Measurements from ENCODE around the gene ZNRF1. TPM values are rescaled to one million over a fixed set of nuclear protein-coding genes. Genes with fewer than 3 reads are reported as not detected.

ZNRF1 gene
- total RNA-seq, 6 experiments from 2014 or later, result 10.2 to 18.8 (median 11.1) TPM

DNA sequence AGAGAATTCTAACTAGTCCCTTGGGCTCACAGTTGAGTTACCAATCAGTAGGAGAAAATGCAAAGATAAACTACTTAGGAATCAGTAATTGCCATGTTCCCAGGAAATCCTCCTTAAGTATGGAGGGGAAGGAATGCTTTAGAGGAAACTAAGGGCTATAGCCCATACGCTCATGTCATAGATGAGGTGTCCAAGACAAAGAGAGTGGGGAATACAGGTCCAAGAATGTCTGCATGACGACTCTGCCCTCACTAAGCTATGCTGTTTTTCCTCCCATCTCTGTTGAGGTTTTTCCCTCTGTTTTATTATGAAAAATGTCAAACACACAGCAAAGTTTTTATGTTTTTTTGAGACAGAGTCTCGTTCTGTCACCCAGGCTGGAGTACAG lies 101.8 kb downstream of the ZNRF1 start:
- no peak for TF ChIP-seq POLR2A (IDR thresholded peaks at IDR 0.05)
- TF ChIP-seq, protein P1, sequence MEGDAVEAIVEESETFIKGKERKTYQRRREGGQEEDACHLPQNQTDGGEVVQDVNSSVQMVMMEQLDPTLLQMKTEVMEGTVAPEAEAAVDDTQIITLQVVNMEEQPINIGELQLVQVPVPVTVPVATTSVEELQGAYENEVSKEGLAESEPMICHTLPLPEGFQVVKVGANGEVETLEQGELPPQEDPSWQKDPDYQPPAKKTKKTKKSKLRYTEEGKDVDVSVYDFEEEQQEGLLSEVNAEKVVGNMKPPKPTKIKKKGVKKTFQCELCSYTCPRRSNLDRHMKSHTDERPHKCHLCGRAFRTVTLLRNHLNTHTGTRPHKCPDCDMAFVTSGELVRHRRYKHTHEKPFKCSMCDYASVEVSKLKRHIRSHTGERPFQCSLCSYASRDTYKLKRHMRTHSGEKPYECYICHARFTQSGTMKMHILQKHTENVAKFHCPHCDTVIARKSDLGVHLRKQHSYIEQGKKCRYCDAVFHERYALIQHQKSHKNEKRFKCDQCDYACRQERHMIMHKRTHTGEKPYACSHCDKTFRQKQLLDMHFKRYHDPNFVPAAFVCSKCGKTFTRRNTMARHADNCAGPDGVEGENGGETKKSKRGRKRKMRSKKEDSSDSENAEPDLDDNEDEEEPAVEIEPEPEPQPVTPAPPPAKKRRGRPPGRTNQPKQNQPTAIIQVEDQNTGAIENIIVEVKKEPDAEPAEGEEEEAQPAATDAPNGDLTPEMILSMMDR (IDR thresholded peaks at IDR 0.05), result no peak
- Histone ChIP-seq H3K4me1 (peaks cover 0 to 6% (median 0%) of the 10 kb centered on the region in 4 donors), H3K27me3 (no peaks in the 10 kb centered on the region), H3K36me3 (no peaks in the 10 kb centered on the region), H3K9me3 (no peaks in the 10 kb centered on the region), H3K4me3 (no peak overlapping the region), H3K27ac (no peak overlapping the region)
- DNase-seq (no peak), ATAC-seq (no peak)
- 90% methylated on average over 3 of the region's 3 CpGs for whole genome bisulfite sequencing (ENCODE audit: insufficient coverage, low coverage, low lambda C conversion rate, missing lambda C conversion rate)
- intact Hi-C loops (cut with DNase I), result no loop called here

DNA sequence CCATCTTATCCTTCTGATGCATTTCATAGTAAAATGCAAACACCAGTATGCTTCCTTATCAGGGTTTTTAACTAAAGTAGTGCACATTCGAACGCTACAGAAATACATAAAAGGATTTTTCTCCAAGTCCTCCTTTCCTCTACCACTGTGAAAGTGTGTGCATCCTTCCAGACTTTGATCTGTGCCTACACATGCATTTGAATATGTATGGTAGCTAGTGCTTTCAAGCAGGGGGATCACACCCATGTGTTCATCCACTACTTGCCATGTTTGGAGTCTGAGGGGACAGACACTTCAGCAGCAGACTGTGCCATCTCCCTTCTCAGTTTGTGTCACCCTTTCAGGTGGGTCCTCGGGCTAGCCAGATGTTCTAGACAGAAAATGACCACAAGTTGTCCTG lies 102.8 kb downstream of the ZNRF1 start:
- intact Hi-C loops (cut with DNase I), result no loop called here
- H3K4me1 ChIP-seq, result peaks cover 0 to 11% (median 0%) of the 10 kb centered on the region in 4 donors

DNA sequence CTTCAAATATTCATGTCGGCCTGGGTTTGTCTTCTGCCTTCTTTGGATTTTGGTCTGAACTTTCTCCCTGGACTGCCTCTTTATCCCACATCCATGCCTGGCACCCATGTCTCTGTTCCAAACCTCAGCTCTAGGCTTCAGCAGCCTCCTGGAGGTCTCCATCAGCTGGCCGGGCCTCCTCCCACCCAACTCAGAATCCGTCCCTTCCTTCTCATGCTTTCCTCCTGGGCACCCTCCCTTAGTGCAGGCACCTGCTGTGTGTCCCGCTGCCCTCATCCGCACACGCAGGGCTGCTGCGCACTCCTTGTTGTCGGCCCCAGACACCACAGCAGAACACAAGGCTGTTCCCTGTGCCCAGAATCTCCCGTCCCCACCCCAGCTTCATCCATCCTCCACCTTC lies 103.8 kb downstream of the ZNRF1 start:
- TF ChIP-seq, protein P1 (IDR thresholded peaks at IDR 0.05), result no peak
- no peak for TF ChIP-seq POLR2A (IDR thresholded peaks at IDR 0.05)
- H3K4me1 ChIP-seq, result peaks cover 0 to 11% (median 0%) of the 10 kb centered on the region in 4 donors

More for the DNA sequence above, 102.8 kb downstream of the ZNRF1 start:
- DNase-seq (peak in 1 of 3 donors; percentile 3), ATAC-seq (no peak)
- Histone ChIP-seq H3K27me3 (no peaks in the 10 kb centered on the region), H3K36me3 (no peaks in the 10 kb centered on the region), H3K9me3 (no peaks in the 10 kb centered on the region), H3K27ac (no peak overlapping the region), H3K4me3 (no peak overlapping the region)
- TF ChIP-seq, protein P1 (IDR thresholded peaks at IDR 0.05), result no peak
- TF ChIP-seq POLR2A (IDR thresholded peaks at IDR 0.05), result no peak
- 86% methylated on average over 3 of the region's 3 CpGs for WGBS (ENCODE audit: insufficient coverage, low coverage, low lambda C conversion rate, missing lambda C conversion rate)

DNA sequence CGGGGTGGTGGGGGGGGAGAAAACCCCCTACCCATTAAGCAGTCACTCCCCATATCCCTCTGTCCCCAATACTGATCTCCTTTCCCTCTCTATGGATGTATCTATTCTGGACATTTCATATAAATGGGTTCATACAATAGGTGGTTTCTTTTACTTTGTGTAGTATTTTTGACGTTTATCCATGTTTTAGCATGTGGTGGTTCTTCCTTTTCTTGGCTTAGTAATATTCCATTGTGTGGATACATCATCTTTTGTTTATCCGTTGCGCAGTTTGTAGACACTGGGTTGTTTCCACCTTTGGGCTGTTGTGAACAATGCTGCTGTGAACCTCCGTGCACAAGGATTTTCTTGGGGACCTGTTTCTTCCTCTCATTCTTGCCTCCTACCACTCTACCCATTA lies 105.2 kb downstream of the ZNRF1 start:
- H3K36me3 ChIP-seq, result no peaks in the 10 kb centered on the region
- DNase-seq, result no peak
- 98% methylated on average over 5 of the region's 5 CpGs for WGBS (ENCODE audit: insufficient coverage, low coverage, low lambda C conversion rate, missing lambda C conversion rate)
- no peak for ATAC-seq
- no peaks in the 10 kb centered on the region for H3K9me3 ChIP-seq
- TF ChIP-seq POLR2A (IDR thresholded peaks at IDR 0.05), result no peak
- TF ChIP-seq, protein P1 (IDR thresholded peaks at IDR 0.05), result no peak
- peaks cover 0 to 20% (median 3%) of the 10 kb centered on the region in 4 donors for H3K4me1 ChIP-seq
- no peaks in the 10 kb centered on the region for H3K27me3 ChIP-seq
- no peak overlapping the region for H3K27ac ChIP-seq
- H3K4me3 ChIP-seq, result no peak overlapping the region
- intact Hi-C loops (cut with DNase I), result no loop called here

More for the DNA sequence above, 103.8 kb downstream of the ZNRF1 start:
- no peaks in the 10 kb centered on the region for H3K9me3 ChIP-seq
- DNase-seq (peak in 1 of 3 donors; percentile 37), ATAC-seq (no peak)
- H3K36me3 ChIP-seq, result no peaks in the 10 kb centered on the region
- H3K4me3 ChIP-seq, result no peak overlapping the region
- 100% methylated on average over 5 of the region's 9 CpGs for WGBS (ENCODE audit: insufficient coverage, low coverage, low lambda C conversion rate, missing lambda C conversion rate)
- H3K27ac ChIP-seq, result no peak overlapping the region
- no peaks in the 10 kb centered on the region for H3K27me3 ChIP-seq
- intact Hi-C loops (cut with DNase I), result no loop called here

DNA sequence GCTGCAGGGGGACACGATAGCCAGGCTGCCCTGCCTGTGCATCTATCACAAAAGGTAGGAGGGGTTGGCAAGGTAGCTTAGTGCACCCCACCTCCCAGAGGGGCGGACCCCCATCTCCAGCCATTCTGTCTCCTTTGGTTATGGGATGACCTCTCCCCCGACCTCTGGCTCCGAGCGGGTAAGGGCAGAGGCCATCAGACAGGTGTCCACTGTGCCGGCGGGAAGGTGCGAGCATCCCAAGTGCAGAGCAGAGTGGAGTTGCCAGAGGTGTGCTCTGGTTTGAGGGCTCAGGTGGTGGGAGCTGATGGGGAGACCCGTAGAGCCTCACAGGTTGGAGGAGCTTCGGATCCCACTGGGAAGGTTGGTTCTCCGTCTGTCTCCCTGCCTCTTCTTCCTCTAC lies 106.0 kb downstream of the ZNRF1 start:
- H3K4me1 ChIP-seq, result peaks cover 0 to 29% (median 7%) of the 10 kb centered on the region in 4 donors
- no peak overlapping the region for H3K4me3 ChIP-seq
- 100% methylated on average over 6 of the region's 11 CpGs for WGBS (ENCODE audit: insufficient coverage, low coverage, low lambda C conversion rate, missing lambda C conversion rate)
- no peaks in the 10 kb centered on the region for H3K27me3 ChIP-seq
- peak in 1 of 3 donors; percentile 51 for DNase-seq
- no peak for ATAC-seq
- intact Hi-C loops (cut with DNase I), result no loop called here
- no peak overlapping the region for H3K27ac ChIP-seq
- no peaks in the 10 kb centered on the region for H3K36me3 ChIP-seq
- H3K9me3 ChIP-seq, result no peaks in the 10 kb centered on the region
- no peak for TF ChIP-seq POLR2A (IDR thresholded peaks at IDR 0.05)
- TF ChIP-seq, protein P1 (IDR thresholded peaks at IDR 0.05), result no peak

Measured in right lobe of liver (tissue), 6 donors.